ENCODE measurements around the gene KDM8. TPM values are rescaled to one million over a fixed set of nuclear protein-coding genes. Genes with fewer than 3 reads are reported as not detected.
"Not testable (repeated sequence)": the region's sequence is repeated elsewhere in the genome, so short reads cannot be mapped to it uniquely, and the experiment has no call there.

Gene KDM8
- total RNA-seq, 3 donors from 2014 or later (not counting 1 experiment from before 2014, with no cell fraction given), result 11.4 to 17.9 (median 17.8) TPM

GRCh38 chr16:27246439-27246838, 43.1 kb downstream of the KDM8 start:
- peak in 1 of 2 donors; percentile 1 for DNase-seq
- Mint-ChIP-seq H3K4me1 (peaks cover 35 to 36% of the 10 kb centered on the region in 2 donors), H3K4me3 (no peak overlapping the region), H3K27me3 (ENCODE audit: low read depth in 2 of 2) (no peaks in the 10 kb centered on the region), H3K27ac (no peak overlapping the region), H3K9me3 (no peaks in the 10 kb centered on the region), H3K36me3 (no peaks in the 10 kb centered on the region)
- 91% methylated on average over 4 of the region's 4 CpGs for WGBS (ENCODE audit: insufficient coverage)
- H3K27me3 ChIP-seq (ENCODE audit: control insufficient read depth, insufficient read depth, low read length), result no peaks in the 10 kb centered on the region
- H3K27ac ChIP-seq (ENCODE audit: low read length), result no peak overlapping the region
- TF ChIP-seq CTCF (IDR thresholded peaks at IDR 0.05), result no peak
- intact Hi-C loops (cut with micrococcal nuclease), result no loop called here
- H3K36me3 ChIP-seq (ENCODE audit: control insufficient read depth, insufficient read depth, low read length), result no peaks in the 10 kb centered on the region
- ATAC-seq, result no peak
- no peak overlapping the region for H3K4me3 ChIP-seq (ENCODE audit: low read length)
- peaks cover 38% of the 10 kb centered on the region for H3K4me1 ChIP-seq (ENCODE audit: control insufficient read depth, insufficient read depth, low read length)
- no peaks in the 10 kb centered on the region for H3K9me3 ChIP-seq (ENCODE audit: control insufficient read depth, insufficient read depth, low read length)

- H3K27me3 Mint-ChIP-seq (ENCODE audit: low read depth in 2 of 2); H3K27ac Mint-ChIP-seq; intact Hi-C loops (cut with micrococcal nuclease); DNase-seq; H3K36me3 ChIP-seq (ENCODE audit: control insufficient read depth, insufficient read depth, low read length); H3K9me3 ChIP-seq (ENCODE audit: control insufficient read depth, insufficient read depth, low read length); H3K4me3 ChIP-seq (ENCODE audit: low read length); H3K9me3 Mint-ChIP-seq; H3K36me3 Mint-ChIP-seq; H3K4me3 Mint-ChIP-seq; H3K27me3 ChIP-seq (ENCODE audit: control insufficient read depth, insufficient read depth, low read length); H3K27ac ChIP-seq (ENCODE audit: low read length); ATAC-seq: not testable (repeated sequence)
- H3K4me1 Mint-ChIP-seq, result peaks cover 33 to 36% of the 10 kb centered on the region in 2 donors
- 46% methylated on average over 1 of the region's 1 CpG for WGBS (ENCODE audit: insufficient coverage)
- peaks cover 32% of the 10 kb centered on the region for H3K4me1 ChIP-seq (ENCODE audit: control insufficient read depth, insufficient read depth, low read length)
These were observed 43.8 kb downstream of the KDM8 start for GRCh38 chr16:27247076-27247475.

GRCh38 chr16:27248036-27248435, 44.7 kb downstream of the KDM8 start:
- no peaks in the 10 kb centered on the region for H3K9me3 Mint-ChIP-seq

GRCh38 chr16:27248886-27249285, 45.6 kb downstream of the KDM8 start:
- ATAC-seq, result not testable (repeated sequence)

More at GRCh38 chr16:27248036-27248435, 44.7 kb downstream of the KDM8 start:
- H3K27ac ChIP-seq (ENCODE audit: low read length), result no peak overlapping the region
- no peak for TF ChIP-seq CTCF (IDR thresholded peaks at IDR 0.05)
- 100% methylated on average over 2 of the region's 2 CpGs for WGBS (ENCODE audit: insufficient coverage)
- no peak for ATAC-seq
- H3K27me3 Mint-ChIP-seq (ENCODE audit: low read depth in 2 of 2), result no peaks in the 10 kb centered on the region
- H3K4me1 Mint-ChIP-seq, result peaks cover 24 to 26% of the 10 kb centered on the region in 2 donors
- H3K4me1 ChIP-seq (ENCODE audit: control insufficient read depth, insufficient read depth, low read length), result peaks cover 28% of the 10 kb centered on the region
- H3K27me3 ChIP-seq (ENCODE audit: control insufficient read depth, insufficient read depth, low read length), result no peaks in the 10 kb centered on the region
- H3K27ac Mint-ChIP-seq, result no peak overlapping the region
- no peak overlapping the region for H3K4me3 Mint-ChIP-seq
- no peaks in the 10 kb centered on the region for H3K36me3 Mint-ChIP-seq
- no peaks in the 10 kb centered on the region for H3K9me3 ChIP-seq (ENCODE audit: control insufficient read depth, insufficient read depth, low read length)
- intact Hi-C loops (cut with micrococcal nuclease), result no loop called here
- no peak overlapping the region for H3K4me3 ChIP-seq (ENCODE audit: low read length)
- H3K36me3 ChIP-seq (ENCODE audit: control insufficient read depth, insufficient read depth, low read length), result no peaks in the 10 kb centered on the region
- DNase-seq, result no peak

More at GRCh38 chr16:27248886-27249285, 45.6 kb downstream of the KDM8 start:
- H3K9me3 Mint-ChIP-seq; H3K27ac Mint-ChIP-seq; H3K36me3 ChIP-seq (ENCODE audit: control insufficient read depth, insufficient read depth, low read length); H3K27me3 Mint-ChIP-seq (ENCODE audit: low read depth in 2 of 2); H3K27me3 ChIP-seq (ENCODE audit: control insufficient read depth, insufficient read depth, low read length); H3K4me3 ChIP-seq (ENCODE audit: low read length); DNase-seq; H3K27ac ChIP-seq (ENCODE audit: low read length); H3K36me3 Mint-ChIP-seq; intact Hi-C loops (cut with micrococcal nuclease); H3K9me3 ChIP-seq (ENCODE audit: control insufficient read depth, insufficient read depth, low read length); H3K4me3 Mint-ChIP-seq: not testable (repeated sequence)
- H3K4me1 ChIP-seq (ENCODE audit: control insufficient read depth, insufficient read depth, low read length), result peaks cover 27% of the 10 kb centered on the region
- H3K4me1 Mint-ChIP-seq, result peaks cover 21 to 22% of the 10 kb centered on the region in 2 donors
- 93% methylated on average over 3 of the region's 4 CpGs for WGBS (ENCODE audit: insufficient coverage)
